Right atrium auricular region (tissue), 2 donors: ENCODE data around the gene SPATA31C1. TPM values are rescaled to one million over a fixed set of nuclear protein-coding genes. Genes with fewer than 3 reads are reported as not detected.

Experiments used
- DNase-seq: peaks from one replicate; pipeline ENCODE4 v3.0.0-alpha.2; 2019; ENCODE audit warnings: low spot score
- H3K27ac ChIP-seq, 2 donors: fragments of 200-600 bp; sonication (generic); 1 replicate in 1 of 2; 2 replicates in 1 of 2; pipeline ENCODE4 v1.5.1; 2016 to 2019
- H3K27me3 ChIP-seq, 2 donors: fragments of 200-600 bp; sonication (generic); one replicate each; pipeline versions ENCODE4 v1.5.1 to v1.6.0; 2017 to 2019
- H3K36me3 ChIP-seq: fragments of 200-600 bp; sonication (generic); one replicate; pipeline ENCODE4 v1.5.1; 2016
- H3K4me1 ChIP-seq, 2 donors: fragments of 200-600 bp; sonication (generic); one replicate each; pipeline versions ENCODE4 v1.5.1 to v1.6.0; 2017 to 2019
- H3K4me3 ChIP-seq, 2 donors: fragments of 200-600 bp; sonication (generic); 1 replicate in 1 of 2; 2 replicates in 1 of 2; pipeline ENCODE4 v1.5.1; 2017 to 2019; ENCODE audit warnings: mild to moderate bottlenecking in 1 of 2, moderate library complexity in 1 of 2
- H3K9me3 ChIP-seq, 2 donors: fragments of 200-600 bp; sonication (generic); one replicate each; pipeline ENCODE4 v1.5.1; 2019
- CTCF ChIP-seq, 2 donors: fragments of 200-600 bp; sonication (generic); IDR thresholded peaks; one replicate each; pipeline ENCODE4 v1.5.1; 2019; ENCODE audit warnings: antibody characterized with exemption in 2 of 2
- total RNA-seq, 2 donors: library from RNA; depleted of rRNA; stranded (reverse); fragments of >200 nt; gene quantifications; one replicate each; pipeline ENCODE4 v1.1.0, GENCODE V29; 2016

Gene SPATA31C1
- total RNA-seq, 2 donors from 2014 or later = not detected

DNA sequence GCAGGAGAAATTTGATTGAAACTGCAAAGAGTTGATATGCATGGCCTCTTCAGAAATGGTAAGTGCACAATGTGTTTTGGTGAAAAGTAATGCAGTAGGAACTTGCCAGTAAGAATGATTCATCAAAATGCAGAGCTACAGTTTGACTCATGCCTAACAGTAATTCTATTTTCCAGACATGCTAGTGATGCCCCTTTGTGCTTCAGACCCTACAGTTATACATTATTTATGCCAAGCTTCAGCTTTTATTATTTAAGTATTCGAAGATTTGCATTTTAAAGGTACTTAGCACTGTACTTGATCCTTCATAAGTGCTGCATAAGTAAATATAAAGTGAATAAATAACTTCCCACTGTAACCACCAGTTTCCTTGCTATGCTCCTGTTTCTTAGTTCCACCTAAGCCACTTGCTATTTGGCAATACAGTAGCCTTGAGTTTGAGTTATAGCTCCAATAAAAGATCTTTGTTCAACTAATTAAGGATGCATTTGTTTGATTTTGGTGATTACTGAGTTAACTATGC lies 38.7 kb upstream of the SPATA31C1 start:
- H3K4me1 ChIP-seq = no peaks in the 10 kb centered on the region
- peaks cover 0 to 8% of the 10 kb centered on the region in 2 donors for H3K9me3 ChIP-seq
- no peak for TF ChIP-seq CTCF (IDR thresholded peaks at IDR 0.05)
- H3K27me3 ChIP-seq = no peaks in the 10 kb centered on the region
- no peak overlapping the region for H3K27ac ChIP-seq
- H3K4me3 ChIP-seq = no peak overlapping the region
- no peaks in the 10 kb centered on the region for H3K36me3 ChIP-seq
- DNase-seq = no peak

DNA sequence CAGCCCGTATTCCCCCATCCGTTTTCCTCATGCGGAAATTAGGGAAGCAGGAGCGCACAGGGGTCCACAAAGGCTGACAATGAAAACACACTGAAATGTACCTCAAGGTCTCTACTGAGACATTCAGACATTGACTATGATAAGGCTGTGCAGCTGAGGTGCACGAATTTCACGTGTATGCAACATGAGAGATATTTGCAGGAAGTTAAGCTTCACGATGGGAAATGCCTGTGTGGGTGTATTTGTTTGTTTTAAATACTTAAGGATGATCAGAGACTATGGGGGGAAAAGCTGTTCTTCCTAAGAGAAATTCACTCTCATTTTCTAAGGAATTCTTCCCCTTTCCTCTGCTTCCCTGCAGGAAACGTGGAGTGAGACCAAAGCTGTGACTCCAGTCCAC lies 37.6 kb upstream of the SPATA31C1 start:
- Histone ChIP-seq H3K9me3 (peaks cover 0 to 8% of the 10 kb centered on the region in 2 donors), H3K27me3 (no peaks in the 10 kb centered on the region), H3K27ac (no peak overlapping the region), H3K4me3 (no peak overlapping the region), H3K36me3 (no peaks in the 10 kb centered on the region), H3K4me1 (no peaks in the 10 kb centered on the region)
- TF ChIP-seq CTCF (IDR thresholded peaks at IDR 0.05) = no peak
- DNase-seq = no peak

- Histone ChIP-seq H3K27ac (no peak overlapping the region), H3K4me1 (no peaks in the 10 kb centered on the region), H3K27me3 (no peaks in the 10 kb centered on the region), H3K4me3 (no peak overlapping the region), H3K9me3 (peaks cover 0 to 8% of the 10 kb centered on the region in 2 donors), H3K36me3 (no peaks in the 10 kb centered on the region)
- no peak for TF ChIP-seq CTCF (IDR thresholded peaks at IDR 0.05)
- no peak for DNase-seq
These were observed 37.1 kb upstream of the SPATA31C1 start for GRCh38 chr9:87880683-87881082.

DNA sequence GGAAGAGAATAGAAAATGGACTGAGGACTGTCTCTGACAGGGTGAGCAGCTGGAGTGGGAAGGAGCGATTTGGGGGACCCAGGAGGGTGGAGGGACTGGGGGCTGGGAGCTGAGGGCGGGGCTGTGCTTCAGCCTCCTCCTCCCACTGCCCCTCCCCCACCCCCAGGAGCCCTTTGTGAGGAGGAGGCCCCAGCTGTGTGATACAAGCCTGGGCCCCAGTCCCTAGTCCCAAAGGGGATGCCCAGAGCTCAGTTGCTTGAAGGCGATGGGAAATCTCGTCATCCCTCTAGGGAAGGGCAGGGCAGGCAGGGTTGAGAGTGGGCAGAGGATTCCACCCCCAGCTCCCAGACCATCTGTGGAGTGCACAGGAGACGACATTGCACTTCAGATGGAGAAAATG lies 35.1 kb upstream of the SPATA31C1 start, which contains the start of gene SPATA31E1:
Gene SPATA31E1, plus strand, starts transcription at position 251 of the 400 bp plus-strand sequence. Its CDS starts 15 bp downstream, at position 266.
- H3K36me3 ChIP-seq = no peaks in the 10 kb centered on the region
- H3K4me3 ChIP-seq = no peak within 1 kb of the TSS
- TF ChIP-seq CTCF (IDR thresholded peaks at IDR 0.05) = no peak
- H3K27ac ChIP-seq = no peak within 1 kb of the TSS
- peaks cover 0 to 8% of the 10 kb centered on the region in 2 donors for H3K9me3 ChIP-seq
- H3K27me3 ChIP-seq = no peaks in the 10 kb centered on the region
- no peak for DNase-seq
- H3K4me1 ChIP-seq = no peaks in the 10 kb centered on the region

DNA sequence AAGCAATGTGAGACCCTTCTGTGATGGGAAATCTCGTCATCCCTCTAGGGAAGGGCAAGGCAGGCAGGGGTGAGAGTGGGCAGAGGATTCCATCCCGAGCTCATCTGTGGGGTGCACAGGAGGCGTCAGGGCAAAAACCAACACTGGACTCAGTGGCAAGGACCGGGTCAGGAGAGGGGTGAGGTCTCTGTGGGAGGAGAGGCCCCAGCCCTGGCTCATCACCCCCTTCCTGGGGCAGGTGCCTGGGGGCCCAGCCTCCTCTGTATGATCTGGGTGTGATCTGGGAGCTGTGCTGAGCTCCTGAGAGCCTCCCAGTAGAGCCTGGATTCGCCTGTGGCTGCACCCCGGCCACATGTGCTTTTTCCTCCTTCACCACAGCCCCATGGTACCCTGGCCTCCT lies 34.5 kb upstream of the SPATA31C1 start:
- Histone ChIP-seq H3K27ac (no peak overlapping the region), H3K36me3 (no peaks in the 10 kb centered on the region), H3K9me3 (peaks cover 0 to 3% of the 10 kb centered on the region in 2 donors), H3K4me1 (no peaks in the 10 kb centered on the region), H3K27me3 (no peaks in the 10 kb centered on the region), H3K4me3 (no peak overlapping the region)
- TF ChIP-seq CTCF (IDR thresholded peaks at IDR 0.05) = no peak
- DNase-seq = no peak

DNA sequence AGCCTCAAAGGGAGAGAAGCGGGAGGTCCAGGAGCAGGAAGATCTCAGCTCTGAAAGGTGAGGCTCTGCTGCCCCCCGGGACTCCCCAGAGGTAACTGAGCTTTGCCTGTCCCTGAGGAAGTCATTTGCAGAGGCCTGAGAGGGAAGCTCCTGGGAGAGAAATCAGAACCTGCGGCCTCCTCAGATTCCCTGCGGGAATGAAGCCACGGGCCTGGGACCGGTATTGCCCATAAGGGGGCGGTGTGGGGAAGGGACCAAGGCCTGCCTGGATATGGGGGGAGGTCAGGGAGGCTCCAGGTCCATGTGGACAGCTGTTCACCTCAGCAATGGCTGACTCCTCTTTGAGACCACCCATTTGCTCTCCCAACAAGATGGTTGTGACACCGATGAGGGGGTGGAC lies 33.8 kb upstream of the SPATA31C1 start:
- no peak for DNase-seq

More for the DNA sequence above, 33.8 kb upstream of the SPATA31C1 start:
- H3K36me3 ChIP-seq = no peaks in the 10 kb centered on the region
- H3K4me1 ChIP-seq = no peaks in the 10 kb centered on the region
- no peak overlapping the region for H3K4me3 ChIP-seq
- no peak for TF ChIP-seq CTCF (IDR thresholded peaks at IDR 0.05)
- H3K9me3 ChIP-seq = no peaks in the 10 kb centered on the region
- no peaks in the 10 kb centered on the region for H3K27me3 ChIP-seq
- no peak overlapping the region for H3K27ac ChIP-seq
